Measurements from ENCODE around the gene ANKRD39.
A peak's percentile ranks its signal among the peaks of the same experiment; 100 is the strongest.

Gene ANKRD39

DNA sequence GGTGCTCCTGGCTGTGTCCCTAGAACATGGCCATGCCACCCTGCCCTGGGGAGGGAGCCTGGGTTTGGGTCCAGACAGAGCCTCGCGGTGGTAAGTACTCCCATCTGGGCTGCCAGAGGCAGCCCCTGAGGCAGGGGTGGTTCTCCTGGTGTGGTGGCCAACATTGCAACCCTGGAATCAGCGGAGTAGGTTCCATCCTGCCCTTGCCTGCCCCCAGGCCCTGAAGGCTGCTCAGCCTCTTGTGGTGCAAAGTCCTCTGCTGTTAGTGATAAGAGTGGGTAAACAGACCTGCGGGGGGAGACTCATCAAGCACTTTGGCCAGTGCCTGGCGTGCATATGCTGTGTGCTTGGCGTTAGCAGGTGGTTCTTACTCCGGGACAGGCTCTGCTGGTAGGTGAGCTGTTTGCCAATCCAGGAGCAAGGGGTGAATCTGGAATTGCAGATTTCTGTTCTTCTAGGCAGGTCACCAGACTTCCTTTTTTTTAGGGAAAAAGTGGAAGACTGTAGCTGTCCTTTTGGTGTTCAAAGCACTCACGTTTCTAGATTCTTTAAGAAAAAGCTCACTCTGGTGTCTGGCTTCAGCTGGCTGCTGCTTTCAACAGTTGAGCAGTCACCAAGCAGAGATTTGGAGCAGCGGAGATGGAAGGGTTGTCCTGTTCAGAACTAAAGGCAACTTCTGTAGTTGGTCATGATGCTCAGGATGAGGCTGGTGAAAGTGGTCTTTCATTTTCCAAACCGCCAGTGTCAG, 38.5 kb downstream of the ANKRD39 start:
- Mint-ChIP-seq H3K27ac (peak overlapping the region; percentile 54), H3K4me1 (peaks cover 72% of the 10 kb centered on the region), H3K9me3 (no peaks in the 10 kb centered on the region), H3K4me3 (peak overlapping the region; percentile 20), H3K27me3 (ENCODE audit: low read depth, poor library complexity) (peaks cover 6% of the 10 kb centered on the region), H3K36me3 (ENCODE audit: low read depth) (peaks cover 24% of the 10 kb centered on the region)
- TF ChIP-seq, protein P1, sequence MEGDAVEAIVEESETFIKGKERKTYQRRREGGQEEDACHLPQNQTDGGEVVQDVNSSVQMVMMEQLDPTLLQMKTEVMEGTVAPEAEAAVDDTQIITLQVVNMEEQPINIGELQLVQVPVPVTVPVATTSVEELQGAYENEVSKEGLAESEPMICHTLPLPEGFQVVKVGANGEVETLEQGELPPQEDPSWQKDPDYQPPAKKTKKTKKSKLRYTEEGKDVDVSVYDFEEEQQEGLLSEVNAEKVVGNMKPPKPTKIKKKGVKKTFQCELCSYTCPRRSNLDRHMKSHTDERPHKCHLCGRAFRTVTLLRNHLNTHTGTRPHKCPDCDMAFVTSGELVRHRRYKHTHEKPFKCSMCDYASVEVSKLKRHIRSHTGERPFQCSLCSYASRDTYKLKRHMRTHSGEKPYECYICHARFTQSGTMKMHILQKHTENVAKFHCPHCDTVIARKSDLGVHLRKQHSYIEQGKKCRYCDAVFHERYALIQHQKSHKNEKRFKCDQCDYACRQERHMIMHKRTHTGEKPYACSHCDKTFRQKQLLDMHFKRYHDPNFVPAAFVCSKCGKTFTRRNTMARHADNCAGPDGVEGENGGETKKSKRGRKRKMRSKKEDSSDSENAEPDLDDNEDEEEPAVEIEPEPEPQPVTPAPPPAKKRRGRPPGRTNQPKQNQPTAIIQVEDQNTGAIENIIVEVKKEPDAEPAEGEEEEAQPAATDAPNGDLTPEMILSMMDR (IDR thresholded peaks at IDR 0.05) = no peak
- no peak for DNase-seq

DNA sequence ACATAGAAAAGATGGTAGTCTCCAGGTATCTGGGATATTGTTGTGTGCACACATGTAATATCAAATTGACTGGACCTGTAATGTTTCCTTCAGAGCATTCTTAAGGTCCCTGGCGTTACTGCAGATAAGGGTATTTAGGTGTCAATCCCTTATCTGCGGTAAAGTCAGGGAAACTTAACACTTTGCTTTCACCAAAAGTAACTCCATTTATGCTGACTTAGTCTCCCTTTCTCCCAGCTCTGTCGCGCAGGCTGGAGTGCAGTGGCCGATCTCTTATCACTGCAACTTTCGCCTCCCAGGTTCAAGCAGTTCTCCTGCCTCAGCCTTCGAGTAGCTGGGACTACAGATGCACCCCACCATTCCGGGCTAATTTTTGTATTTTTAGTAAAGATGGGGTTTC, 39.9 kb downstream of the ANKRD39 start:
- Mint-ChIP-seq H3K27ac (no peak overlapping the region), H3K4me3 (peak overlapping the region; percentile 85), H3K9me3 (no peaks in the 10 kb centered on the region), H3K4me1 (peaks cover 60% of the 10 kb centered on the region), H3K27me3 (ENCODE audit: low read depth, poor library complexity) (peaks cover 6% of the 10 kb centered on the region), H3K36me3 (ENCODE audit: low read depth) (peaks cover 21% of the 10 kb centered on the region)
- TF ChIP-seq, protein P1 (IDR thresholded peaks at IDR 0.05) = no peak
- DNase-seq = no peak

DNA sequence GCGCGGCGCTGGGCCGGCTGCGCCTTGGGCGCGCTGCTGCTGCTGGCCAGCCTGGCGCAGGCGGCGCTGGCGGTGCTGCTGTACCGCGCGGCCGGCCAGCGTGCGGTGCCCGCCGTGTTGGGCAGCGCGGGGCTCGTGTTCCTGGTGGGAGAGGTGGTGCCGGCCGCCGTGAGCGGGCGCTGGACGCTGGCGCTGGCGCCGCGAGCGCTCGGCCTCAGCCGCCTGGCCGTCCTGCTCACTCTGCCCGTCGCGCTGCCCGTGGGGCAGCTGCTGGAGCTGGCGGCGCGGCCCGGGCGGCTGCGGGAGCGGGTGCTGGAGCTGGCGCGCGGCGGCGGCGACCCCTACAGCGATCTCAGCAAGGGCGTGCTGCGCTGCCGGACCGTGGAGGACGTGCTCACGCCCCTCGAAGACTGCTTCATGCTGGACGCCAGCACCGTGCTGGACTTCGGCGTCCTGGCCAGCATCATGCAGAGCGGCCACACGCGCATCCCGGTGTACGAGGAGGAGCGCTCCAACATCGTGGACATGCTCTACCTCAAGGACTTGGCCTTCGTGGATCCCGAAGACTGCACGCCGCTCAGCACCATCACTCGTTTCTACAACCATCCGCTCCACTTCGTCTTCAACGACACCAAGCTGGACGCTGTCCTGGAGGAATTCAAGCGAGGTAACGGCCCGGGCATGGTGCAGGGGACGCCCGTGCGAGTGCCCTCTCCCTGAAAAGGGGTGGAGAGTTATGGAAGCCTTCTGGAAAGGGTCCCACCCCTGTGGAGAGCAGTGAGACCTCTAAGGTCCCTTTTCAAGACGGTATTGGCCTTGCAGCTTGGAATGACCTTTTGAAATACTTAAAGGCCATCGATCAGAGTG, 40.7 kb downstream of the ANKRD39 start:
- peak; percentile 53 for DNase-seq
- Mint-ChIP-seq H3K27ac (peak overlapping the region; percentile 54), H3K4me1 (peaks cover 54% of the 10 kb centered on the region), H3K4me3 (peak overlapping the region; percentile 85), H3K27me3 (ENCODE audit: low read depth, poor library complexity) (peaks cover 6% of the 10 kb centered on the region), H3K36me3 (ENCODE audit: low read depth) (peaks cover 21% of the 10 kb centered on the region), H3K9me3 (no peaks in the 10 kb centered on the region)
- TF ChIP-seq, protein P1 (IDR thresholded peaks at IDR 0.05) = no peak

DNA sequence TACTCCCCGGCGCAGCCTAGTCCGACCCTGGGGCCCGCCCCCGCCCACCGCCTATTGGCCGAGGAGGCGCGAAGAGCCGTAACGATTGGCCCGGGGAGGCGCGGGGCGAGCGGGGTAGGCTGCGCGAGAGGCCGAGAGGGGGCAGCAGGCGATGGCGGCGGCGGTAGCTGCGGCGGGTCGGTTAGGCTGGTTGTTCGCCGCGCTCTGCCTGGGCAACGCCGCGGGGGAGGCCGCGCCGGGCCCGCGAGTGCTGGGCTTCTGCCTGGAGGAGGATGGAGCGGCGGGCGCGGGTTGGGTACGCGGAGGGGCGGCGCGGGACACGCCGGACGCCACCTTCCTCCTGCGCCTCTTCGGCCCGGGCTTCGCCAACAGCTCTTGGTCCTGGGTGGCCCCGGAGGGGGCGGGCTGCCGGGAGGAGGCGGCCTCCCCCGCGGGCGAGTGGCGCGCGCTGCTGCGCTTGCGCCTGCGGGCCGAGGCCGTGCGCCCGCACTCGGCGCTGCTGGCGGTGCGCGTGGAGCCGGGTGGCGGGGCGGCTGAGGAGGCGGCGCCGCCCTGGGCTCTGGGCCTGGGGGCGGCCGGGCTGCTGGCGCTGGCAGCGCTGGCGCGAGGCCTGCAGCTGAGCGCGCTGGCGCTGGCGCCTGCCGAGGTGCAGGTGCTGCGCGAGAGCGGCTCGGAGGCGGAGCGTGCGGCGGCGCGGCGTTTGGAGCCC, 41.5 kb downstream of the ANKRD39 start, which contains the start of gene CNNM3:
Gene CNNM3 (plus strand): TSS at position 142 of the 709 bp plus-strand sequence. CDS start 10 bp downstream, at position 152.
- peaks cover 19% of the 10 kb centered on the region for H3K36me3 Mint-ChIP-seq (ENCODE audit: low read depth)
- H3K4me1 Mint-ChIP-seq = peaks cover 51% of the 10 kb centered on the region
- peak; percentile 99 for DNase-seq
- peaks cover 6% of the 10 kb centered on the region for H3K27me3 Mint-ChIP-seq (ENCODE audit: low read depth, poor library complexity)
- H3K4me3 Mint-ChIP-seq = peak within 1 kb of the TSS; percentile 87
- TF ChIP-seq, protein P1 (IDR thresholded peaks at IDR 0.05) = peak; percentile 45
- H3K9me3 Mint-ChIP-seq = no peaks in the 10 kb centered on the region
- no peak within 1 kb of the TSS for H3K27ac Mint-ChIP-seq

DNA sequence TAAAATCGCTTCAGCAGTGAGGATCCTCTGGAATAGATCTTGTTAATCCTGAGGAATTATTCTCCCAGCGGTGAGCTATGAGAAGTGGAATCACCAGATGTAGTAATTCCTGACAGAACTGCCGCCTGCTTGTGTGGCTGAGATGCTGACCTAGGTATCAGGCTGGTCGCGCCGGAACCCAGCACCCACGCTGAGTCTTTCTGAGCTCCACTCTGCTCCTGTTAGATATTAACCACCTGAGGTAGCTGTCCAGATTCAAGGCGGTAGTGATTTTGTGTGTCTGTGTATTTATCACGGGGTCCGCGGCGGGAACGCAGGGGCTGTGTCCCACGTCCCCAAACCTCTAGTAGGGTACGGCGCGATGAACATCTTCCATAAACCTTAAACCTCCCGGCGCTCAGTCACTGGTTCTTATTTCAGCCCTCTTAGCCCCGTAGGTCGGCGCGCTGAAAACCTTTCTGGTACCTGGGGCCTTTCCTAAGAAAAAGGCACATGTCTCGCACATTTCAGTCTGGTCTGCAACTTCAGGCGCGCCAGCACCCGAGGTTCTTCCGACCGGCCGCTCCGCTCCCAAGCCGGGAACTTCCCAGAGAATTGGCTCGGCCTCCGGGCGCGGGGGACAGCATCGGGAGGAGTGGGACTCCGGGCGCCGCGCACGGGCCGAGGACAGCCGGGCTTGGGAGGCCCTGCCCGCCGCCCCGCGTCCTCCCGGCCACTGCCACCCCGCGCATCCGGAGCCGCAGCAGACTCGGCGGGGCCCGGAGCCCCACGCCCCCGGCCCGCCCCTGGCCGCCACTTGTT, 42.3 kb downstream of the ANKRD39 start:
- DNase-seq = peak; percentile 24
- Mint-ChIP-seq H3K36me3 (ENCODE audit: low read depth) (peaks cover 15% of the 10 kb centered on the region), H3K27me3 (ENCODE audit: low read depth, poor library complexity) (peaks cover 6% of the 10 kb centered on the region), H3K9me3 (no peaks in the 10 kb centered on the region), H3K4me3 (peak overlapping the region; percentile 87), H3K27ac (no peak overlapping the region), H3K4me1 (peaks cover 44% of the 10 kb centered on the region)
- TF ChIP-seq, protein P1 (IDR thresholded peaks at IDR 0.05) = no peak

All from nephron progenitor cell (in vitro differentiated cells).